ENCODE data around the gene KCNC3.

KCNC3 gene

DNA sequence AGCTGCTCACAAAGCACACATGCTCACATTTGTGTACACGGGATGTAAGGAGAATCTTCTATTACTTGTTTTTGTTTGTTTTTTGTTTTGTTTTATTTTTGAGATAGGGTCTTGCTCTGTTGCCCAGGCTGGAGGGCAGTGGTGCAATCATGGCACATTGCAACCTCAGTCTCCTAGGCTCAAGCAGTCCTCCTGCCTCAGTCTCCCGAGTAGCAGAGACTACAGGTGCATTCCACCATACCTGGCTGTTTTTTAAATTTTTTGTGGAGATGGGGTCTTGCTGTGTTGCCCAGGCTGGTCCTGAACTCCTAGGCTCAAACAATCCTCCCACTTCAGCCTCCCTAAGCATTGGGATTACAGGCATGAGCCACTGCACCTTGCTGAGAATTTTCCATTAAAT lies 41.8 kb downstream of the KCNC3 start:
- no peak overlapping the region for H3K4me3 ChIP-seq (ENCODE audit: low read depth, low read length)
- TF ChIP-seq CTCF (IDR thresholded peaks at IDR 0.05; ENCODE audit: low read depth, low read length) (no peak), POLR2A (IDR thresholded peaks at IDR 0.05; ENCODE audit: extremely low read depth, insufficient read length) (no peak), MYC (IDR thresholded peaks at IDR 0.05; ENCODE audit: low read depth, low read length) (no peak)
- TF ChIP-seq, protein P1, sequence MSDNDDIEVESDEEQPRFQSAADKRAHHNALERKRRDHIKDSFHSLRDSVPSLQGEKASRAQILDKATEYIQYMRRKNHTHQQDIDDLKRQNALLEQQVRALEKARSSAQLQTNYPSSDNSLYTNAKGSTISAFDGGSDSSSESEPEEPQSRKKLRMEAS (IDR thresholded peaks at IDR 0.05; ENCODE audit: low read depth, low read length), result no peak

GRCh38 chr19:50286443-50286842 lies 42.7 kb downstream of the KCNC3 start:
- no peak for DNase-seq (ENCODE audit: low read depth)
- no peak overlapping the region for H3K4me3 ChIP-seq (ENCODE audit: low read depth, low read length)
- TF ChIP-seq, protein P1 (IDR thresholded peaks at IDR 0.05; ENCODE audit: low read depth, low read length), result no peak
- TF ChIP-seq MYC (IDR thresholded peaks at IDR 0.05; ENCODE audit: low read depth, low read length), result no peak
- TF ChIP-seq CTCF (IDR thresholded peaks at IDR 0.05; ENCODE audit: low read depth, low read length), result no peak
- TF ChIP-seq POLR2A (IDR thresholded peaks at IDR 0.05; ENCODE audit: extremely low read depth, insufficient read length), result no peak

More for the DNA sequence above, 41.8 kb downstream of the KCNC3 start:
- no peak for DNase-seq (ENCODE audit: low read depth)

DNA sequence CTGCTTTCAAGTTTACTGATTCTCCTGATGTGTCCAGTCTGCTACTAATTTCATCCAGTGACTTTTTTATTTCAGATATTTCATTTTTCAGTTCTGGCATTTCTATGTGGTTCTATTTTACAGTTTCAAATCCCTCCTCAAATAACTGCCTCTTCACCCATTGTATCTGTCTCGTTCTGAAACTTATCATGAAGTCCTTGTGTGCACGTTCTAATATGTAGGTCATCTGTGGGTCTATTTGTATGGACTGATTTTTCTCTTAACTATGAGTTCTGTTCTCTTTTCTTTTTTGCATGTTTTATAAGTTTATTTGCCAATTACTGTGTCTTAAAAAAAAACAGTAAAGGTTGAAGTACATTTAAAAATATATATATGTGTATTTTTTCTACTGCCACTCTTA lies 43.3 kb downstream of the KCNC3 start:
- TF ChIP-seq, protein P1 (IDR thresholded peaks at IDR 0.05; ENCODE audit: low read depth, low read length), result no peak
- TF ChIP-seq CTCF (IDR thresholded peaks at IDR 0.05; ENCODE audit: low read depth, low read length) (no peak), MYC (IDR thresholded peaks at IDR 0.05; ENCODE audit: low read depth, low read length) (no peak), POLR2A (IDR thresholded peaks at IDR 0.05; ENCODE audit: extremely low read depth, insufficient read length) (no peak)
- DNase-seq (ENCODE audit: low read depth), result no peak
- H3K4me3 ChIP-seq (ENCODE audit: low read depth, low read length), result no peak overlapping the region

GRCh38 chr19:50281491-50281890 lies 47.7 kb downstream of the KCNC3 start:
- no peak overlapping the region for H3K4me3 ChIP-seq (ENCODE audit: low read depth, low read length)
- TF ChIP-seq, protein P1 (IDR thresholded peaks at IDR 0.05; ENCODE audit: low read depth, low read length), result no peak
- TF ChIP-seq CTCF (IDR thresholded peaks at IDR 0.05; ENCODE audit: low read depth, low read length) (no peak), MYC (IDR thresholded peaks at IDR 0.05; ENCODE audit: low read depth, low read length) (no peak), POLR2A (IDR thresholded peaks at IDR 0.05; ENCODE audit: extremely low read depth, insufficient read length) (no peak)
- no peak for DNase-seq (ENCODE audit: low read depth)

DNA sequence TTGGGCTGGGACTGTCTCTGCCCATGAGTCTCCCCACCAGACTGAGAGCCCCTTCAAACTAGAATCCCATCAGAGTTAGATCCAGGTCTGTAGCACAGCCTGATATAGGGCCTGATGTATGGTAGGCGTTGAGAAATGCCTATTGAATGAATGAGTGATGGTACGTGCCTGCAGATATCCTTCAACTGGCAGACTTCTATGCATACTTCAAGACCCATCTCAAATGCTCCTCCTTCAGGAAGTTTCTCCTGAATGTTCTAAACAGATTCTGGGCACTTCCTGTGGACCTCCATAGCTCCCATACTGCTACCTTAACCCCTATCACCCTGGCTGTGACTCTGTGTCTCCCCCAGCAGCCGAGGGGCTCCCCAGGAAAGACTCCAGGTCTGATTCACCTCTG lies 48.2 kb downstream of the KCNC3 start:
- TF ChIP-seq, protein P1 (IDR thresholded peaks at IDR 0.05; ENCODE audit: low read depth, low read length), result no peak
- TF ChIP-seq POLR2A (IDR thresholded peaks at IDR 0.05; ENCODE audit: extremely low read depth, insufficient read length) (no peak), MYC (IDR thresholded peaks at IDR 0.05; ENCODE audit: low read depth, low read length) (no peak), CTCF (IDR thresholded peaks at IDR 0.05; ENCODE audit: low read depth, low read length) (no peak)
- no peak overlapping the region for H3K4me3 ChIP-seq (ENCODE audit: low read depth, low read length)
- DNase-seq (ENCODE audit: low read depth), result no peak

GRCh38 chr19:50280074-50280473 lies 49.1 kb downstream of the KCNC3 start:
- no peak overlapping the region for H3K4me3 ChIP-seq (ENCODE audit: low read depth, low read length)
- TF ChIP-seq CTCF (IDR thresholded peaks at IDR 0.05; ENCODE audit: low read depth, low read length) (no peak), POLR2A (IDR thresholded peaks at IDR 0.05; ENCODE audit: extremely low read depth, insufficient read length) (no peak), MYC (IDR thresholded peaks at IDR 0.05; ENCODE audit: low read depth, low read length) (no peak)
- TF ChIP-seq, protein P1 (IDR thresholded peaks at IDR 0.05; ENCODE audit: low read depth, low read length), result no peak
- DNase-seq (ENCODE audit: low read depth), result no peak
